Right lobe of liver (tissue), 4 donors: Measurements from ENCODE around the gene MTMR10.

Source experiments
- POLR2A ChIP-seq: fragments of 450-650 bp; IDR thresholded peaks from one replicate; pipeline ENCODE4 v1.6.1; 2017; ENCODE audit warnings: antibody characterized with exemption, mild to moderate bottlenecking
- TF ChIP-seq, protein P1 (sequence below), 4 donors: fragments of 200-600 bp in 3 of 4; fragments of 450-650 bp in 1 of 4; IDR thresholded peaks; one replicate each; pipeline versions ENCODE4 v1.5.1 to v1.8.0; 2016 to 2022; ENCODE audit warnings: antibody characterized with exemption in 4 of 4, mild to moderate bottlenecking in 2 of 4
- donor health status: DM: no; HTN: no; CAD: no.
- donor health status: DM: no; HTN: no; CAD: no.
- donor health status: DM: no; HTN: yes; CAD: no.

GRCh38 chr15:31027910-31028578, 36.6 kb upstream of the MTMR10 start:
- TF ChIP-seq, protein P1, sequence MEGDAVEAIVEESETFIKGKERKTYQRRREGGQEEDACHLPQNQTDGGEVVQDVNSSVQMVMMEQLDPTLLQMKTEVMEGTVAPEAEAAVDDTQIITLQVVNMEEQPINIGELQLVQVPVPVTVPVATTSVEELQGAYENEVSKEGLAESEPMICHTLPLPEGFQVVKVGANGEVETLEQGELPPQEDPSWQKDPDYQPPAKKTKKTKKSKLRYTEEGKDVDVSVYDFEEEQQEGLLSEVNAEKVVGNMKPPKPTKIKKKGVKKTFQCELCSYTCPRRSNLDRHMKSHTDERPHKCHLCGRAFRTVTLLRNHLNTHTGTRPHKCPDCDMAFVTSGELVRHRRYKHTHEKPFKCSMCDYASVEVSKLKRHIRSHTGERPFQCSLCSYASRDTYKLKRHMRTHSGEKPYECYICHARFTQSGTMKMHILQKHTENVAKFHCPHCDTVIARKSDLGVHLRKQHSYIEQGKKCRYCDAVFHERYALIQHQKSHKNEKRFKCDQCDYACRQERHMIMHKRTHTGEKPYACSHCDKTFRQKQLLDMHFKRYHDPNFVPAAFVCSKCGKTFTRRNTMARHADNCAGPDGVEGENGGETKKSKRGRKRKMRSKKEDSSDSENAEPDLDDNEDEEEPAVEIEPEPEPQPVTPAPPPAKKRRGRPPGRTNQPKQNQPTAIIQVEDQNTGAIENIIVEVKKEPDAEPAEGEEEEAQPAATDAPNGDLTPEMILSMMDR (IDR thresholded peaks at IDR 0.05): no peak
- TF ChIP-seq POLR2A: no peak
